Myocyte (in vitro differentiated cells): ENCODE results near the gene DLD. TPM values are rescaled to one million over a fixed set of nuclear protein-coding genes. Genes with fewer than 3 reads are reported as not detected.
"Not testable (repeated sequence)": the region's sequence is repeated elsewhere in the genome, so short reads cannot be mapped to it uniquely, and the experiment has no call there.

Experiments
- DNase-seq: peaks from one replicate; pipeline ENCODE4 v3.0.0-alpha.2; 2012; ENCODE audit warnings: low read depth
- total RNA-seq: library from RNA; depleted of rRNA; stranded (reverse); fragments of >200 nt; gene quantifications from 2 replicates; pipeline ENCODE4 v1.2.3, GENCODE V29; 2014

DLD gene
- total RNA-seq, 1 donor from 2014 or later: 182 TPM

DNA sequence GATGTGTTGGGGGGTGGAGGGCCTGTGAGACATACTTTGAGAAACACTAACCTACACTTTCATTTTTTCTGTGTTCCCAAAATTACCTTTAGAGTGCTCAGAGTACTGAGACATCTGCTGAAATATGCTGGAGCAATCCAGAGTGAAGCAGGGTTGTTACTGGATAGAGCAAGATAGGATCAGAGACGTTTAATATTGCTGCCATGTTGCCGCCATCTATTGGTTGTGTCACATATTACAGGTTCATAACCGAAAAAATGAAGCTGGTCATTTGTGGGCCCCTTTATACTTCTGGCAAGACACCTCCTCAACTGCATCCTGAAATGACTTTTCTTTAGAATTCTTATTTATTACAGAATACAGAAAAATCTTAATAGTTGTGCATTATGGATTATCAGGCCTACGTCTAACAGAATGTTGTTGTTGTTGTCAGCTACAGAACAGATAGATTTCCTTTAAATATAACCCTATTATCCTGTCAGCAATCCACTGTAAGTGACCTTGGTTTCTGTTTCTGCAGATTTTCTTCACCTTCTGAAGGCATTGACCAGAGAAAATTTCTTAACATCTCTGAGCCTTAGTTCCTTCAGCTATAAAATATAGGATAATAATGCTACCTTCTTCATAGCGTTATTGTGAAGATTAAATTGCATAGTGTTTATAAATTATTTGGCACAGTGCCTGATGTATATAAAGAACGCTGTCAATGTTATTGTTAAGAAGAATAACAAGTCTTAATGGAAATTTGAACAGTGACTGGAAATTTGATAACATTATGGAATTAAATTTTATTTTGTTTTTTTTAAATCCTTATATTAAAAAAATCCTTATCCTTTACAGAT is 16.2 kb upstream of the DLD start:
- peak; percentile 77 for DNase-seq

GRCh38 chr7:107876916-107877315 is 14.1 kb upstream of the DLD start:
- DNase-seq: no peak

- DNase-seq: no peak
Observed at GRCh38 chr7:107877731-107878382, 13.1 kb upstream of the DLD start.

DNA sequence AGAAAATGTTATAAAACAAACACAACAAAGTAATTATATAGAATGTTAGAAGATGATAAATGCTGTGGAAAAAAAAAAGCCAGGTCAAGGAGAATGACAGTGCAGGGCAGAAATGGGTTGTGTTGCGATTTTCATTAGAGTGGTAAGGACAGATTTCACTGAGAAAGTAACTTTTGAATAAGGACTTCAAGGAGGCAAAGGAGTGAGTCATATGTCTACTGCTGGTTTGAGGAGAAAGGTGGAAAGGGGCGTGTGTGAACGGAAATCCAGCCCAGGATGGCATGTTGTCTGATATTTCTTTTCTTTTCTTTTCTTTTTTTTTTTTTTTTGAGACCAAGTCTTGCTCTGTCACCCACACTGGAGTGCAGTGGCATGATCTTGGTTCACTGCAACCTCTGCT is 12.3 kb upstream of the DLD start:
- no peak for DNase-seq

GRCh38 chr7:107879400-107880035 is 11.5 kb upstream of the DLD start:
- DNase-seq: peak; percentile 62

- no peak for DNase-seq
Observed at GRCh38 chr7:107882766-107883165, 8.2 kb upstream of the DLD start.

- DNase-seq: no peak
Observed at GRCh38 chr7:107884066-107884818, 6.7 kb upstream of the DLD start.

GRCh38 chr7:107887827-107888226 is 3.2 kb upstream of the DLD start:
- DNase-seq: not testable (repeated sequence)

DNA sequence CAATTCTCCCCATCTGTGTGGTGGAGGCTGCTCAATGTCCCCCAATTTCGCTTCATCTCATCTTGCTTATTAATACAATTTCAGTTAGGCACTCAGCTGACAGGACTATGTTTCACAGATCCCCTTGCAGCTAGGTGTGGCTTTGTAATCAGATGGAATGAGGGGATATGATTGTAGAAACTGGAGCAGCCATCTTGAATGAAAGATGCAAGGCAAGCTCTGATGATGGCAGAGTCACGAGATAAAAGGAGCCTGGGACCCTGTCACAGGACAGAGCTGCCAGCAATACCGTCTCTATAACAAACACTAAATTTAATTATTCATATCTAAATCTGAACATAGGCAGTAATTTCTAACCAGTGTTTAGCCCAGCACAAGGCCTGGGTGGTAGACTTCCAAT is 991 bp upstream of the DLD start:
- no peak for DNase-seq

GRCh38 chr7:107890493-107890961 is 456 bp upstream of the DLD start:
- DNase-seq: no peak

GRCh38 chr7:107891636-107892366 is 818 bp downstream of the DLD start:
- DNase-seq: no peak

DNA sequence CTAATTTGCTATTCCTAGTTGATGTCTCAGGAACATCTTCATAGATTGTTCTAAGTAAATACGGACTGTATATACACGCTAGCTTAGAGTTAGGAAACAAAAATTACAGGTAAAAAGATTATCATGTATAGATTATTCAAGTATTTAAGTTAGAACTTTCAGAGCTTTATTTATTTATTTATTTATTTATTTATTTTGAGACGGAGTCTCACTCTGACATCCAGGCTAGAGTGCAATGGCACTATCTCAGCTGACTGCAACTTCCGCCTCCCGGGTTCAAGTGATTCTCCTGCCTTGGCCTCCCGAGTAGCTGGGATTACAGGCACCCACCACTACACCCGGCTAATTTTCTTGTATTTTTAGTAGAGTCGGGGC is 1.4 kb downstream of the DLD start:
- DNase-seq: not testable (repeated sequence)

- no peak for DNase-seq
Observed at GRCh38 chr7:107898997-107899594, 8.1 kb downstream of the DLD start.

DNA sequence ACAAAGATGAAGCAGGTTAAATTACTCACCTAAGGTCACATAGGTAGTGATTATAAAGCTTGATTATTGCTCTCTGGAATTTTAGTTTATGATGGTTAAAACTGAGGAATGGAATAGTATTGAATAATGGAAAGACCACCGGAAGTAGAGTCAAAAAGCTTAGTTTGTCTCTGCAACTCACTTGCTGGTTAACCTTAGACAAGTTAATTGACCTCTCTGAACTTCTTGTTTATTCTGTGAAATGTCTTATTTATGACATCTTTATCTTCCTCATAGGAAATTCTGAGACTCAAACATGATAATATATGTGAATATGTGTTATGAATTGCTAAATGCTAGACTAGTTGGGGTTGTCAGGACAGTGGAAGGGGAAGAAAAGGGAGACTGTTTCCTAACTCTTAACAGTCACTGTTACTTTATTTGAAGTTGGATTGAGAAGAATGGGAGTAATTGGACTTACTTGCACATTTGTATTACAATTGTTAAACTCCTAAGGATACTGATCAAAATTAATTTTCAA is 9.6 kb downstream of the DLD start:
- DNase-seq: no peak

- DNase-seq: no peak
Observed at GRCh38 chr7:107902381-107902780, 11.4 kb downstream of the DLD start.

DNA sequence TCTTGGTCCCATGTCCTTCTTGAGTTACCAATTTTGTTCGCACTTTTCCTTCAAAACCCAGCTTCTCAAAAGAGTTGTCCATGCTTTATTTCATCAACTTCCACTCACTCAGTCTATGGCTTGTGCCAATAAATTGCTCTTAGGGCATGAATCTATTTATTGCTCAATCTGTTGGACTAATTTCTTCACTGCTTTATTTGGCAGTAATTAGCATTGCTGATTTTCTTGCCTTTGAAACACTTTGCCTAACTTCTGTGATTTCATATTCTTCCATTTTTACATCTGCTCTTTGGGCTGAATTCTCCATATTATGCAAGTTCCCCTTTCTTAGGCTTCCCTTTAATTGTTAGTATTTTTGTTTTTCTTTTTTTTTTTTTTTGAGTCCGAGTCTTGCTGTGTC is 16.8 kb downstream of the DLD start:
- no peak for DNase-seq

DNA sequence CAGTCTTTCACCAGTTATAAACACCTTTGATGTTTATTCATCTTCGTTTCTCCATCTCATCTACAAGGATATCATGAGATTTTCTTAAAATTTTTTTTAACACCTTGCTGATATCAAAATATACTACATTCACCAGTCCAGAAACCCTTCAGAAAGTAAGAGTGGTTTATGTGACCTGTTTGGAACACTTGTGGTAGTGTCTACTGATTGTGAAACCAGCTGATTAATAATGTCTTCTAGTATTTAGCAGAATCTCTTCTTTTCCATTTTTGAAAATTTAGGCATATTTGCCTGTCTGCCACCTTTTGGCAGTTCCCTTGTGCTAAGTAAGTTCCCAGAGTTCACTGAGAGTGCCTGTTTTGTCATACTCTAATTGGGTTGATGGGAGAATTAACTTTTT is 18.5 kb downstream of the DLD start:
- no peak for DNase-seq

DNA sequence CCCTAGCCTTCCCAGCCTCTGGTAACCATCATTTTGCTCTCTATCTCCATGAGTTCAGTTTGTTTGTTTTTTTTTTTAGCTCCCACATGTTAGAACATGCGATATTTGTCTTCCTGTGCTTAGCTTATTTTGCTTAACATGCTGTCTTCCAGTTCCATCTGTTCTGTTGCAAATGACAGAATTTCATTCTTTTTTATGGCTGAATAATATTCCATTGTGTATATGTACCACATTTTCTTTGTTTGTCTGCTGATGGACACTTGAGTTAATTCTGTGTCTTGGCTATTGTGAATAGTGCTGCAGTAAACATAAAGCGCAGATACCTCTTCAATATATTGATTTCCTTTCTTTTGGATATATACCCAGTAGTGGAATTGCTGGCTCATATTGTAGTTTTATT is 21.0 kb downstream of the DLD start:
- DNase-seq: no peak

DNA sequence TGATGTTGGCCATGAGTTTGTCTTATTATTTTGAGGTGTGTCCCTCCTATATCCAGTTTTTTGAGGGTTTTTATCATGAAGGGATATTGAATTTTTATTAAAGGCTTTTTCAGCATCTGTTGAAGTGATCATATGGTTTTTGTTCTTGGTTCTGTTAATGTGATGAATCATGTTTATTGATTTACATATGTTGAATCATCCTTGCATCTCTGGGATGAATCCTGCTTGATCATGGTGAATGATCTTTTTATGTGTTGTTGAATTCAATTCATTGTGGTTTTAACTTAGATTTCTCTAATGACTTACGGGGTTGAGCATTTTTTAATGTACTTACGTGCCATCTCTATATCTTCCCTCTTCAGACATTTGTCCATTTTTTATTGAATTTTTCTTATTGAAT is 22.9 kb downstream of the DLD start:
- DNase-seq: no peak

- DNase-seq: no peak
Observed at GRCh38 chr7:107914831-107915230, 23.8 kb downstream of the DLD start.
